Retinal pigment epithelial cell (primary cell): ENCODE measurements around the gene SLC12A1.

Experiments used
- DNase-seq: peaks from one replicate; pipeline ENCODE4 v3.0.0-alpha.2; 2010; ENCODE audit warnings: low read depth
- H3K4me3 ChIP-seq: 2 replicates; pipeline ENCODE4 v1.5.1; 2011; ENCODE audit warnings: mild to moderate bottlenecking, low read length, control low read depth, moderate library complexity
- CTCF ChIP-seq: conservative IDR thresholded peaks from 2 replicates; pipeline ENCODE4 v1.5.1; 2011; ENCODE audit warnings: low read depth, low read length, control low read depth, inconsistent platforms

SLC12A1 gene

GRCh38 chr15:48281674-48282073 is 75.6 kb downstream of the SLC12A1 start:
- no peak overlapping the region for H3K4me3 ChIP-seq
- DNase-seq = no peak
- TF ChIP-seq CTCF = peak; percentile 29

GRCh38 chr15:48282216-48282615 is 76.1 kb downstream of the SLC12A1 start:
- no peak for TF ChIP-seq CTCF
- peak; percentile 26 for DNase-seq
- H3K4me3 ChIP-seq = no peak overlapping the region

GRCh38 chr15:48283396-48284145 is 77.5 kb downstream of the SLC12A1 start:
- no peak overlapping the region for H3K4me3 ChIP-seq
- DNase-seq = peak; percentile 76
- TF ChIP-seq CTCF = no peak

GRCh38 chr15:48285329-48286214 is 79.5 kb downstream of the SLC12A1 start:
- TF ChIP-seq CTCF = peak; percentile 64
- DNase-seq = peak; percentile 42
- H3K4me3 ChIP-seq = peak overlapping the region; percentile 28

- TF ChIP-seq CTCF = no peak
- DNase-seq = no peak
- H3K4me3 ChIP-seq = no peak overlapping the region
Measured at GRCh38 chr15:48289628-48290027, 83.5 kb downstream of the SLC12A1 start.

- no peak overlapping the region for H3K4me3 ChIP-seq
- TF ChIP-seq CTCF = no peak
- DNase-seq = no peak
Measured at GRCh38 chr15:48292458-48292857, 86.4 kb downstream of the SLC12A1 start.
